ENCODE measurements around the gene C16orf74.

The C16orf74 gene

DNA sequence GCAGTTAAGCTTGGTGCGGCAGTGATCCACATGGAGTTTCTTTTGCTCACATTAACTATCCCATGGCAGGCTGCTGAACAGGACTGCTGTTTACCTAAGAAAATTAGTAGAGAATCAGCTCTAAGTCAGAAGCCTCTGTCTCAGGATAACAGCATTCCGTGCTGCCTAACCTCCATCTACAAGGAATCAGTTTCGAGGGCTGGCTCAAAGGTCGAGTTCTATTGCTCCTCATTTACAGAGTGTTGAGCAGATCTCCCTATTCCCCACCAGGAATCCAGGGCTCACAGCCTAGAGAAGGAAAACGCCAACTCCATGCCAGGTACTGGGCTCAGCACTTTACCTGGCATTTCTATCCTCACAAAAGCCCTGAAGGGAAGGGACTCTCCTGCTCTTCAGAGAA is 72.1 kb downstream of the C16orf74 start:
- Histone ChIP-seq H3K4me1 (peaks cover 0 to 8% (median 7%) of the 10 kb centered on the region in 4 donors), H3K27me3 (no peaks in the 10 kb centered on the region), H3K9me3 (no peaks in the 10 kb centered on the region), H3K36me3 (peaks cover 0 to 4% (median 0%) of the 10 kb centered on the region in 3 donors), H3K4me3 (no peak overlapping the region), H3K27ac (no peak overlapping the region)
- intact Hi-C loops (cut with DNase I; ENCODE audit: low total_unique reads) = no loop called here
- no peak for DNase-seq
- TF ChIP-seq, protein P1, sequence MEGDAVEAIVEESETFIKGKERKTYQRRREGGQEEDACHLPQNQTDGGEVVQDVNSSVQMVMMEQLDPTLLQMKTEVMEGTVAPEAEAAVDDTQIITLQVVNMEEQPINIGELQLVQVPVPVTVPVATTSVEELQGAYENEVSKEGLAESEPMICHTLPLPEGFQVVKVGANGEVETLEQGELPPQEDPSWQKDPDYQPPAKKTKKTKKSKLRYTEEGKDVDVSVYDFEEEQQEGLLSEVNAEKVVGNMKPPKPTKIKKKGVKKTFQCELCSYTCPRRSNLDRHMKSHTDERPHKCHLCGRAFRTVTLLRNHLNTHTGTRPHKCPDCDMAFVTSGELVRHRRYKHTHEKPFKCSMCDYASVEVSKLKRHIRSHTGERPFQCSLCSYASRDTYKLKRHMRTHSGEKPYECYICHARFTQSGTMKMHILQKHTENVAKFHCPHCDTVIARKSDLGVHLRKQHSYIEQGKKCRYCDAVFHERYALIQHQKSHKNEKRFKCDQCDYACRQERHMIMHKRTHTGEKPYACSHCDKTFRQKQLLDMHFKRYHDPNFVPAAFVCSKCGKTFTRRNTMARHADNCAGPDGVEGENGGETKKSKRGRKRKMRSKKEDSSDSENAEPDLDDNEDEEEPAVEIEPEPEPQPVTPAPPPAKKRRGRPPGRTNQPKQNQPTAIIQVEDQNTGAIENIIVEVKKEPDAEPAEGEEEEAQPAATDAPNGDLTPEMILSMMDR (IDR thresholded peaks at IDR 0.05) = no peak

DNA sequence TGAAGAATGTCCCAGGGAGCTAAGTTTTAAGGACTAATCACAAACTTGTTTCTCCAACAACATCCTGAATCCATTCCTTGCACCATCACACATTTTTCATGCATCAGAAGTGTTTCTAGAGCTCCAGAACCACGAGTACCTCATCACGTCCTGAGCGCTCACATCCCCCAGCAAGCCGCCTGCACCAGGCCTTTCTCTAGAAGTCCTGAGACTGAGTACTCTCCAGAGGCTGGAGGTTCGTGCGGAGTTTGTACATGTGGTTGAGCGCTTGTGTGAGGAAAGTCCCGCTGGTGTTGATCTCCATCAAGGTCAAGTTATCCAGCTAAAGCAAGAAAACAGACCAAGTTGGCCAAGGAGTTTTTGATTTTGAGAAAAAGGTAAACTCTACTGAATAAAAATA is 72.9 kb downstream of the C16orf74 start:
- intact Hi-C loops (cut with DNase I; ENCODE audit: low total_unique reads) = no loop called here
- no peaks in the 10 kb centered on the region for H3K9me3 ChIP-seq
- no peak for DNase-seq
- no peaks in the 10 kb centered on the region for H3K27me3 ChIP-seq
- H3K4me3 ChIP-seq = no peak overlapping the region
- H3K4me1 ChIP-seq = peaks cover 0 to 16% (median 12%) of the 10 kb centered on the region in 4 donors
- TF ChIP-seq, protein P1 (IDR thresholded peaks at IDR 0.05) = no peak
- H3K27ac ChIP-seq = no peak overlapping the region
- peaks cover 0 to 4% (median under 1%) of the 10 kb centered on the region in 3 donors for H3K36me3 ChIP-seq

DNA sequence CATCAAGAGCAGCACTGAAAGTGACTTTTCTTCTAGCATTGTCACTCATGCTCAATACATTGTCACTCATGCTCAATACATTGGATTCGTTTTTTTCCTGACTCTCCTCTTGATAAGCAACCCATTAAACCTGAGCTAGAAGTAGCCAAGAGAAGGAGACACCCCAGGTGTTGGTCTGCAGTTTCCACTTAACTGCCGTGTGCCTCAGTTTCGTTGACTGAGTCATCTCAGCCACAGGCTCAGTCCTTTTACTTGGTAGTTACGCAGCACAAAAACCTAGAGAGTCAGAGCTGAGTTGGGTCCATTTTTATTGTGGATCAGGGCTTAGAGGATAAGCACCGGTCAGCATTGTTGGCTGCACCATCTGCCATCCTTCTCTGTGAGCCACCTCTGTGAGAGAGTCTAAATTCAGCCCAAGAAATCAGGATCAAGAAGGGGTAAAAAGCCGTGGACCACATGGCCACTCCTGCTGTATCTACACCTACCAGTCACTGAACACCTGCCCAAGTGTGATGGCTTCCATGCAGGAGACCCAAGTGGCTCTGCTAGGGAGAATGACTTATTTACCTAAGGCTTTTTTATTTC is 73.4 kb downstream of the C16orf74 start:
- H3K36me3 ChIP-seq = peaks cover 3 to 10% (median 5%) of the 10 kb centered on the region in 3 donors

DNA sequence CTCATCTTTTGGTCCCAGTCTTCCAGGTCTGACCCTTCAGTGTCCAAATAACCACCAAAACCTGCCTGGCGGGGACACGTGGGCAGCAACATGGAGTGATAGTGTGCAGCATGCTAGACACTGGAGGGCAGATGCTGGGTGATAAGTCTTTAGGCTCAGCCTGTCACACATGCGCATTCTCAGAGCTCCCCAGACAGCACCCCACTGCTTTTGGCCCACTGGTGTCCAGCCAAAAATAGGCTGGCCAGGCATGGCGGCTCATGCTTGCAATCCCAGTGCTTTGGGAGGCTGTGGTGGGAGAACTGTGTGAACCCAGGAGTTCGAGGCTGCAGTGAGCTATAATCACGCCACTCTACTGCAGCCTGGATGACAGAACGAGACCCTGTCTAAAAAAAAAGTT is 74.4 kb downstream of the C16orf74 start:
- H3K4me1 ChIP-seq = peaks cover 0 to 16% (median 12%) of the 10 kb centered on the region in 4 donors
- intact Hi-C loops (cut with DNase I; ENCODE audit: low total_unique reads) = no loop called here
- no peaks in the 10 kb centered on the region for H3K9me3 ChIP-seq
- H3K27ac ChIP-seq = no peak overlapping the region
- peaks cover 13 to 20% (median 16%) of the 10 kb centered on the region in 3 donors for H3K36me3 ChIP-seq
- TF ChIP-seq, protein P1 (IDR thresholded peaks at IDR 0.05) = no peak
- no peak overlapping the region for H3K4me3 ChIP-seq
- no peaks in the 10 kb centered on the region for H3K27me3 ChIP-seq
- no peak for DNase-seq

More for the DNA sequence above, 73.4 kb downstream of the C16orf74 start:
- no peak for DNase-seq
- peaks cover 0 to 16% (median 12%) of the 10 kb centered on the region in 4 donors for H3K4me1 ChIP-seq
- TF ChIP-seq, protein P1 (IDR thresholded peaks at IDR 0.05) = no peak
- H3K27me3 ChIP-seq = no peaks in the 10 kb centered on the region
- no peak overlapping the region for H3K27ac ChIP-seq
- H3K4me3 ChIP-seq = no peak overlapping the region
- H3K9me3 ChIP-seq = no peaks in the 10 kb centered on the region
- intact Hi-C loops (cut with DNase I; ENCODE audit: low total_unique reads) = no loop called here

DNA sequence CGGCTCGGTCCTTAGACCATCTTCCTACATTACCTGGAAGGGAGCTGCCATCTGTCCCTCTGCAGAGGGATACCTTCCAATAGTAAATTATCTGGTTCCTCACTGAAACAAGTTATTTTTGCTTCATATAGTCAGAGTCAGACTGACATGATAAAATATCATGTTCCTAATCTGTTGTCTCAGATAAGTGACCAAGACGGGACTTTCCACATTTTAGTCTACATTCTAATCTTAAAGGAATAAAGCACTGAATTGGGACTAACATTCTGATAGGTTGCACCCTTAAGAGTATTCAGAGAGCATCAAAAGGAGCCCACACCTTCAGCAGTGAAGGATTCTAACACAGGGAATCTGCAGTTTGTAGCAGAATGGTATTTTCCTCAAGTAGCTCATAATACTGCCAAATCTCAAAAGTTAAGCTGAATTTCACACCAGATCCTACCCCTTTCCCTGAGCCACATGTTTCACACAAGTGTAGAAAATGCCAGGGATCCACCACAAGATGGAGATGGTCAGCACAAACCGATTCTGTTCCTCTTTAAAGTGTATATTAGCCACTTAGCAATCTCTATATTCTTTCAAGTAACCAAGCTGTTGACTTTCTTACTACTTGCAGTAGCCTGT is 75.5 kb downstream of the C16orf74 start:
- Histone ChIP-seq H3K27ac (no peak overlapping the region), H3K9me3 (no peaks in the 10 kb centered on the region), H3K27me3 (no peaks in the 10 kb centered on the region), H3K4me3 (no peak overlapping the region), H3K4me1 (peaks cover 0 to 16% (median 12%) of the 10 kb centered on the region in 4 donors), H3K36me3 (peaks cover 20 to 31% (median 24%) of the 10 kb centered on the region in 3 donors)
- DNase-seq = no peak
- intact Hi-C loops (cut with DNase I; ENCODE audit: low total_unique reads) = no loop called here
- TF ChIP-seq, protein P1 (IDR thresholded peaks at IDR 0.05) = no peak

Measured in tibial artery (tissue), 4 donors.